ENCODE data around the gene ZNF511. TPM values are rescaled to one million over a fixed set of nuclear protein-coding genes. Genes with fewer than 3 reads are reported as not detected.

The ZNF511 gene
- polyA plus RNA-seq, 1 experiment = 21.6 TPM

GRCh38 chr10:133289761-133290160, 19.0 kb upstream of the ZNF511 start:
- POLR2A ChIA-PET = no interaction called here
- H3K4me3 ChIP-seq (ENCODE audit: low read depth, low read length) = no peak overlapping the region
- CTCF ChIA-PET = no interaction called here
- no peak for TF ChIP-seq CTCF (IDR thresholded peaks at IDR 0.05; ENCODE audit: low read depth, low read length)
- H3K27me3 ChIP-seq (ENCODE audit: control insufficient read depth, insufficient read depth, low read length) = no peaks in the 10 kb centered on the region
- peaks cover 5% of the 10 kb centered on the region; the same call in 1 of the 2 replicates for H3K9me3 ChIP-seq (ENCODE audit: control insufficient read depth, insufficient read depth, low read length)
- no peak overlapping the region for H3K27ac ChIP-seq (ENCODE audit: low read depth, low read length)
- DNase-seq (ENCODE audit: low read depth, low spot score) = no peak

GRCh38 chr10:133292919-133293809, 15.6 kb upstream of the ZNF511 start:
- Histone ChIP-seq H3K27me3 (ENCODE audit: control insufficient read depth, insufficient read depth, low read length) (no peaks in the 10 kb centered on the region), H3K4me3 (ENCODE audit: low read depth, low read length) (no peak overlapping the region), H3K27ac (ENCODE audit: low read depth, low read length) (peak overlapping the region; percentile 31), H3K9me3 (ENCODE audit: control insufficient read depth, insufficient read depth, low read length) (peaks cover 5% of the 10 kb centered on the region; the same call in 1 of the 2 replicates)
- ChIA-PET CTCF (interaction anchor here (1.3 to 1.6 kb wide), 2 partner anchors 14 to 15 kb away, joined by 3 to 4 read pairs; no protein-coding TSS in a partner anchor), POLR2A (interaction anchor here (0.6 to 1.3 kb wide), 2 partner anchors 14 to 32 kb away, joined by 3 to 5 read pairs; no protein-coding TSS in a partner anchor)
- DNase-seq (ENCODE audit: low read depth, low spot score) = no peak
- no peak for TF ChIP-seq CTCF (IDR thresholded peaks at IDR 0.05; ENCODE audit: low read depth, low read length)

DNA sequence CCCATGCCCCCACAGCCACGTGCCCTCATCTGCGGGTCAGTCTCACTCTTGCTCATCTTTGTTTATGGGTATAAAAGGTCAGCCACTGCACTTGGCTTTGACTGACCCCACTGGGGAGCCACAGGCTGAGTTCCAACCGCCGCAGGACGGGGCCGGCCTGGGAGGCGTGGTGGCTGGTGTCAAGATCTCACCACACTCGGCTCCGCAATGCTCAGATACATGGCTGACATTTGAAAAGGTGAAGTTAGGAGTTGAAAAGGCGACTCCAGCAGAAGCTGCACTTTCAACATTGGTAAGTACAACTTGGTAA, 14.9 kb upstream of the ZNF511 start:
- DNase-seq (ENCODE audit: low read depth, low spot score) = no peak
- Histone ChIP-seq H3K27ac (ENCODE audit: low read depth, low read length) (no peak overlapping the region), H3K4me3 (ENCODE audit: low read depth, low read length) (no peak overlapping the region), H3K9me3 (ENCODE audit: control insufficient read depth, insufficient read depth, low read length) (peaks cover 5% of the 10 kb centered on the region; the same call in 1 of the 2 replicates), H3K27me3 (ENCODE audit: control insufficient read depth, insufficient read depth, low read length) (no peaks in the 10 kb centered on the region)
- ChIA-PET POLR2A (interaction anchor here (1.3 kb wide), 1 partner anchor 14 kb away, joined by 3 read pairs; no protein-coding TSS in a partner anchor), CTCF (interaction anchor here (1.3 kb wide), 1 partner anchor 13 kb away, joined by 3 read pairs; no protein-coding TSS in a partner anchor)
- TF ChIP-seq CTCF (IDR thresholded peaks at IDR 0.05; ENCODE audit: low read depth, low read length) = no peak

DNA sequence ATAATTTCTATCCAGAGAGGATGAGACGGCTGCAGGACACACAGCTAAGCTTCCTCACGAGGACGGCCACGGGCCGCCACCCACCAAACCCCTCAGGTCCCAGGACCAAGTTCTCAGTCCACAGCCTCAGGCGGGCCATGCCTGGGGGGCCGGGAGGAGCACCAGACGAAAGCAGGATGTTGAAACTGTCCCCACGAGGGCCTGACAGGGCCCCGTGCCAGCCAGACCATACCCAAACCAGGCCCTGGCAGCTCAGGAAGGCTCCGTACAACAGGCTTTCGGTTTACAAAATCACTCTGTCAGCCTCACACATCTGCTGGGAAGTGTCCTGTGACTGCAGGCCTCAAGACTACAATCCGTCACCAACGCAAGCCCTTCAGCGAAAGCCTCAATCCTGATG, 14.5 kb upstream of the ZNF511 start:
- Histone ChIP-seq H3K27me3 (ENCODE audit: control insufficient read depth, insufficient read depth, low read length) (no peaks in the 10 kb centered on the region), H3K27ac (ENCODE audit: low read depth, low read length) (no peak overlapping the region), H3K4me3 (ENCODE audit: low read depth, low read length) (no peak overlapping the region), H3K9me3 (ENCODE audit: control insufficient read depth, insufficient read depth, low read length) (peaks cover 5% of the 10 kb centered on the region; the same call in 1 of the 2 replicates)
- TF ChIP-seq CTCF (IDR thresholded peaks at IDR 0.05; ENCODE audit: low read depth, low read length) = no peak
- ChIA-PET POLR2A (no interaction called here), CTCF (interaction anchor here (1.3 kb wide), 1 partner anchor 13 kb away, joined by 3 read pairs; no protein-coding TSS in a partner anchor)
- DNase-seq (ENCODE audit: low read depth, low spot score) = no peak
